NCI-H2196 (cell line): ENCODE results near the gene CAPRIN1.

Experiments used
- DNase-seq: peaks from one replicate; lab custom pipeline; 2025; ENCODE audit not compliant: unreplicated experiment; lab: John Stamatoyannopoulos, UW

Gene CAPRIN1, protein sequence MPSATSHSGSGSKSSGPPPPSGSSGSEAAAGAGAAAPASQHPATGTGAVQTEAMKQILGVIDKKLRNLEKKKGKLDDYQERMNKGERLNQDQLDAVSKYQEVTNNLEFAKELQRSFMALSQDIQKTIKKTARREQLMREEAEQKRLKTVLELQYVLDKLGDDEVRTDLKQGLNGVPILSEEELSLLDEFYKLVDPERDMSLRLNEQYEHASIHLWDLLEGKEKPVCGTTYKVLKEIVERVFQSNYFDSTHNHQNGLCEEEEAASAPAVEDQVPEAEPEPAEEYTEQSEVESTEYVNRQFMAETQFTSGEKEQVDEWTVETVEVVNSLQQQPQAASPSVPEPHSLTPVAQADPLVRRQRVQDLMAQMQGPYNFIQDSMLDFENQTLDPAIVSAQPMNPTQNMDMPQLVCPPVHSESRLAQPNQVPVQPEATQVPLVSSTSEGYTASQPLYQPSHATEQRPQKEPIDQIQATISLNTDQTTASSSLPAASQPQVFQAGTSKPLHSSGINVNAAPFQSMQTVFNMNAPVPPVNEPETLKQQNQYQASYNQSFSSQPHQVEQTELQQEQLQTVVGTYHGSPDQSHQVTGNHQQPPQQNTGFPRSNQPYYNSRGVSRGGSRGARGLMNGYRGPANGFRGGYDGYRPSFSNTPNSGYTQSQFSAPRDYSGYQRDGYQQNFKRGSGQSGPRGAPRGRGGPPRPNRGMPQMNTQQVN

DNA sequence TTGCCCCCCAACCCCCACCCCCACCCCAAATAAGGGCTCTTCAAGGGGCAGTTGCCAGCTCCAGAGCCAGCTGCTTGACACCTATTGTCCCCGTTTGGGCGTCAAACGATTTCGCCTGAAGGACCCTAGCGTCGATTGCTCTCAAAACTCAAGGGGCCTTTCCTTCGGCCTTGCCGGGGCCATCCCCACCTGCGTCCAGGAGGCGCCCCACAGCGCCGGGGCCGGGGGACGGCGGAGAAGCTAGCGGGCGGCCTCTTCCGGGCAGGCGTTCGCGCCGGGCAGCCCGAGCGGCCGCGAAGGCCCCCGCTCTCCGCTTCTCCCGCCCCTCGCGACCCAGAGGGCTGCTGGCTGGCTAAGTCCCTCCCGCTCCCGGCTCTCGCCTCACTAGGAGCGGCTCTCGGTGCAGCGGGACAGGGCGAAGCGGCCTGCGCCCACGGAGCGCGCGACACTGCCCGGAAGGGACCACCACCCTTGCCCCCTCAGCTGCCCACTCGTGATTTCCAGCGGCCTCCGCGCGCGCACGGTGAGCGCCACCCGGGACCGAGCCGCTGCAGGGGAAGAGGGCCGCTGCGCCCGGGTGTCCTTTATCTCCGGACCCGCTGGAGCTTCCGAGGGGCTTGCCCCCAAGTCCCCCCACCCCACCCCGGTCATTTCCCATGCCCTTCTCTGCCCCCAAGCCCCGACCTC, at the start of gene CAPRIN1:
TSS of gene CAPRIN1 (plus strand) at position 383 of the 687 bp plus-strand sequence. CDS start 690 bp downstream, outside the sequence.
- peak; percentile 86 for DNase-seq

DNA sequence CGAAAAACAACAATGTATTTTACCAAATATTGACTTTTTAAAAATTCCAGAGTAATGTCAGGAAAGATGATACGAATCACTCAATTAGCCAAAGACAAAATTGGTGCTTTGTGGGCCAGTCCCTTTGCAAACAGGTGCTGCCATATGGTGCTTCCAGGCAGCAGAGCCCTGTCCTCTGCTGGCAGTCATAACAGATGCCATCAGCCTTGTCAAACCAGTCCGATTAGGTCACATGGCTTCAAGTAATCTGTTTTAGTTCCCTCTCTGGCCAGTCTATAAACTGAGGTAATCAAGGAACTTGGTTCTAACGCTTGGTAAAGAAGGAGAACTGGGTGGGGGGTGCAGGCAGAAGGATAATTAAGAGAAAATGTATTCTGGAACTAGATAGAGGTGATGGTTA, 49.1 kb upstream of the CAPRIN1 start:
- DNase-seq = no peak

DNA sequence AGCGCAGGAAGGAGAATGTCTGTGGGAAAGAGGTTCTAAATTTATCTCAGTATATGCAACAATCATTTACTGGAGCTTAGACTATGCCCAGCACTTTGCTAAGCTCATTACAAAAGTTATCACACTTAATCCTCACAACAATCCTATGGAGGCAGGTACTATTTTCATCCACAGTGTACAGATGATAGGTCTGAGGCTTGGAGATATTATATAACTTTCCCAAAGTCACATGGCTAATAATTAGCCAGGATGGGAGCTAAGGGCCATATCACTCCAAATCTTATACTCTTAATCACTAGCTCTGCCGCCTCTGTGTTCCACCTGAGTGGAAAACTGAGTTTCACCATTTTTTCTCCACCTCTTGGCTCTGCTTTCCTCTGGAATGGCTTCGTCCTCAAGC, 47.3 kb upstream of the CAPRIN1 start:
- no peak for DNase-seq

DNA sequence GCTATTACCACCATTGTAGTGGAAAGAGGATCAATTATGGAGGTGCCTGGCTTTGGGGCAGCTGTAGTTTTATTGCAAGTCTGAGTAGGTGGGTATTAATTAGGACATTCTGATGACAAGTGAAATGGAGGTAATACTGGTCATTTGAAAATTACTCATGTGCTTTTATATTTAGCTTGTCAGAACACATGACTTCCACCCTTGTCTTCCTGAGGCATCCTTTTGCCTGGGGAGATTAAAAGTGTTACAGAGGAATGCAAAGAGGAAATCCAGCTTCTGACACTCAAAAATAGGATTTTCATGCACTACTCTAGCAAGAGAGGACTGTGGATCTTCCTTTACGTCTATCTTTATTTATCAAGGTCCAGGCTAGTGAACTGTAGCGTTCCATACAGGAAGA, 44.7 kb upstream of the CAPRIN1 start:
- DNase-seq = no peak

DNA sequence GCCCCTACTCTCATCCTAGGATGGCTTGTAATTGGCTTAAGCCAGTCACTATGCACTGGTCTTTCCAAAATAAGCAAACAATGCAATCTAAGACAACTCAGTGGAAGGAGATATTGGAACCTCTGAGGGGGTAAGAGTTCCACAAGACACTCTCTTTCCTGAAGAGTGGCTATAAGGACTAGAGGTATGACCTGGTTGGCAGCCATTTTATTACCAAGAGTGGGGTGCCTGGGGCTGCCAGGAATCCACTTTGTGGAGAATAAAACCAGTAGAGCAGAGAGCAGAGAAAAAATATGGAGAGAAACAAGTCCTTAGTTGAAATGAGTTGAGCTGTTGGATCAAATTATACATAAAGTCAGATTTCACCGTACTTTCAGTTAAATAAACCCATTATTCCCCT, 38.8 kb upstream of the CAPRIN1 start:
- DNase-seq = no peak

DNA sequence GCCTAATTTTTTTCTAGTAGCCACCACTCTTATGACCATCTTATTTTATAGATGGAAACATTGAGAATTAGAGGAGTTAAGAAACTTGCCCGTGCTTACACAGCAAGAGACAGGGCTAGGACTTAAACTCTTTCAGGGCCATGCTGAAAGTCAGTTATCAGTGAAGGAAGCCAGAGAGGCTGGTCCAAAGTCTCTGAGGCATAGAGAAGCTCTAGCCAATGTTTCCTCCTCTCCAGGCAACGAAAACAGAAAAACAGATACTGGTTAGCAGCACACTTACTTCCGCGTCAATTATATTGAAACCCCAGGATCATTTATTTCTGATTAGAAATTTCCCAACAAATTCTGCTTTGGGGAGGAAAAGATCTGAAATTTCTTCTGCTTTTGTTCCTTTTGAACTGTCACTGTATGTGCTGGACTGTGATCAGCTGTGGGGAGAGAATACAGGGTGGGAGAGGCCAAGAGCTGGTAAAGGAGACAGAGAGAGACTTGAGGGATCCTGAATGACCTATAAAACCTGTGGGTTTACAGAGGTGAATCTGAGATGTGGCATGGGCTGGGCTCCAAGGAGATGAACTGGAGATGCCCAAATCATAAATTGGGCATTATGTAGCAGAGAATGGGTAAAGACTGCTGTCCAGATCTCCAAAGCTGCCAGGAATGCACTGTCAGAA, 37.5 kb upstream of the CAPRIN1 start:
- DNase-seq = no peak

DNA sequence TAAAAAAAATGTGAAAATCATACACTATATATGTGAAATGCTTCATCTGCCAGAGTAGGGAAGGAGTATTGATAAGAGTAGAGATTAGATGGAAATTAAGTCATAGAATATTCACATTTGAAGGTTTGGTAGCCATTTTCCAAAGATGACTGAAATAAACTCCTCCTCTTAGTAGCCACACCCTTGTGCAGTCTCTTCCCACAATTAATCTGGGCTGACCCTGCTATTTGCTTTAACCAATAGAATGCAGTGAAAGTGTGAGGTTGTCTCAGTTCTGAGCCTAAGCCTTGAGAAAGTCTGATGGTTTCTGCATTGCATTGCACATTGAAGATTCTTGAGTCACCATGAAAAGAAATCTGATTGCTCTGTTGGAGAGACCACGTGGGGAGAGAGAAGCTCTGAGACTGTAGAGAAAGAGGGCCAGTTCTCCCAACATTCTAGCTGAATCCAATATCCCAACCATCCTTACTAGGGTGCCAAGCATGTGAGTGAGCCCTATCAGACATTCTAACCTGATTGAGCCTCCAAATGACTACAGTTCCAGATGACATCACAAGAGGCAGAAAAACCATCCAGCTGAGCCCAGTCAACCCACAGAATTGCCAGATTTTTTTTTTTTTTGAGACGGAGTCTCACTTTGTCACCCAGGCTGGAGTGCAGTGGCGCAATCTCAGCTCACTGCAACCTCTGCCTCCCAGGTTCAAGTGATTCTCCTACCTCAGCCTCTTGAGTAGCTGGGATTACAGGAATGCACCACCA, 29.4 kb upstream of the CAPRIN1 start:
- no peak for DNase-seq

DNA sequence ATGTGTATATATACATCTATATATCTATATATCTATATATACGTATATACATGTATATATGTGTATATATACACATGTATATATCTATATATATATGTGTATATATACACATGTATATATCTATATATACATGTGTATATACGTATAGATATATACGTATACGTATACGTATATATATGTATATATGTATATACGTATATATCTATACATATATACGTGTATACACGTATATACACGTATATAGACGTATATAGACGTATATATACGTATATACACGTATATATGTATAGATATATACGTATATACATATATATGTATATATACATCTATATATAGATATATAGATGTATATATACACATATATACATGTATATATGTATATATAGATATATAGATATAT, 25.1 kb upstream of the CAPRIN1 start:
- no peak for DNase-seq

DNA sequence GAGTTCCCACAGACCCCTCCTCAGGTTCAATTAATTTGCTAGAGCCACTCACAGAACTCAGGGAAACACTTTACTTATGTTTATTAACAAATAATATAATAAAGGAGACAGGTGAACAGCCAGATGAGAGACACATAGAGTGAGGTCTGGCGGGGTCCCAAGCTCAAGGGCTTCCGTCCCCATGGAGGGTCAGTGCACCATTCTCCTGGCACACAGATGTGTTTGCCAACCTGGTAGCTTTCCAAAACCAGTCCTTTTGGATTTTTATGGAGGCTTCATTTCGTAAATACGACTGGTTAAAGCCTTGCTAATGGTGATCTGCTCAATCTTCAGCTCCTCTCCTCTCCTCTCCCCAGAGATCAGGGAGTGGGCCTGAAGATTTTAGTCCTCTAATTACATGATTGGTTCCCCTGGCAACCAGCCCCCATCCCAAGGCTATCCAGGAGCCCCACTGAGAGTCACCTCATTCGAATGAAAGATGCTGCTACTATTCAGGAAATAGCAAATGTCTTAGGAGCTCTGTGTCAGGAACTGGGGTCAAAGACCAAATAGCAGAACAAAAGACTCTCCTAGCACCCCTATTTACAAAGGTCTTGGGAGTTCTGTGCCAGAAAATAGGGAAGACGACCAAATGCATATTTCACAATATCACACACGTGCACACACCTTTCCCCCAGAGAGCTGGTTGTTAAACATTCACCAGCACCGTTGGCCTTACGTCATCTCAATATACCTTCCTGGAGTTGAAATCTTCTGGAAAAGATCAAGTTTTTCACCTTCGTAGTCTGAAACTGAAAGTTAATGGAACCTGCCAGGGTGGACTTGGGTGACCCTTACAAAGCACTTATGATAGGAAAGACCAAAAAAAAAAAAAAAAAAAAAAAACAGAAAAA, 23.8 kb upstream of the CAPRIN1 start:
- peak; percentile 44 for DNase-seq

DNA sequence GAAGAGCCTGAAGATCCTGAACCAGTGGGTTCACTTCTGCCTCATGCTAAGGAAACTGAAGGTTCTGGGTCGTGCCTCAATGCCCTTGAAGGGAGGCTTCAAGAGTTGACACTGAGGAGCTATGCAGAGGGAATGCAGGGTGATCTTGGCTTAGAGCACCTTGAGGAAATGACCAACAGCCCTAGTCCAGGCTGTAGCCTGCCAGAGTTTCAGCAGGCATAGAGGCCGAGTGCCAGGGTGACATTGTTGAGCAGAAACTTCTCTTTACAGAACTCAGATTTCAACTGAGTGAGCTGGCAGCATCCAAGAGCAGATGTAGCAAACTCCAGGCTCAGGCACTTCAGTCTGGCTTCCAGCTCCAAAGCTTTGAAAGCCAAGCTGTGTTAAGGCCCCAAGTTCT, 23.1 kb upstream of the CAPRIN1 start:
- peak; percentile 16 for DNase-seq

DNA sequence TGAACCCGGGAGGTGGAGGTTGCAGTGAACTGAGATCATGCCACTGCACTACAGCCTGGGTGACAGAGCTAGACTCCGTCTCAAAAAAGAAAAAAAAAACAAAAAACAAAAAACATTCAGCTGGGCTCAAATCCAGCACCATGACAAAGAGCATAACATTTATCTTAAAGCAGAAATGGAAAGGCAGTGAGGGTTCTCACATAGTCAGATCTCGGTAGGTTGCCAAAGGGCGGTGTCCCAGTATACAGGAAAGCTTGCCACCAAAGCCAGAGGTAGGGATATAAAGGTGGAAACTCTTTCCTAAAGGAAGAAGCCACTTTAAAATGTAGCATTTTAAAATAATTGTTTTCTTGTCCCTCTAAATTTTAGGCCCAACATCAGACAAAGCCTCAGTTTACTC, 22.4 kb upstream of the CAPRIN1 start:
- DNase-seq = no peak

DNA sequence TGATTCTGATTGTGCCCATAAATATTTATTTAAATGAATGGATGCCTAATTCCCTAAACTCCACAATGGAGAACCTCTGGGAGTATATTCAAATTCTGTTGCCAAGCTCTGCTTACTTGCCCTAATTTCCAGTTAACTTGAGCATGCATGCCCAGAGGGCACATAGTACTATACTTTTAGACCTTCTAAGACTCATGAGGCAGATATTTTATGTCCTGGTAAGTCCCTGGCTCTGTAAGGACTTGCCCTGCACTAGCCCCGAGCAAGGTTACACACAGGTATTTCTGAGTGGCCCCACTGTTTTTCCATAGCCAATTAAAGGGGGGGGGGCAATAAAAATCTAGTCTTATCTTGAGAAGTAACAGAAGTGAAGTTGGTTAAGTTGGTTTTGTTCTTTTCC, 21.1 kb upstream of the CAPRIN1 start:
- no peak for DNase-seq

DNA sequence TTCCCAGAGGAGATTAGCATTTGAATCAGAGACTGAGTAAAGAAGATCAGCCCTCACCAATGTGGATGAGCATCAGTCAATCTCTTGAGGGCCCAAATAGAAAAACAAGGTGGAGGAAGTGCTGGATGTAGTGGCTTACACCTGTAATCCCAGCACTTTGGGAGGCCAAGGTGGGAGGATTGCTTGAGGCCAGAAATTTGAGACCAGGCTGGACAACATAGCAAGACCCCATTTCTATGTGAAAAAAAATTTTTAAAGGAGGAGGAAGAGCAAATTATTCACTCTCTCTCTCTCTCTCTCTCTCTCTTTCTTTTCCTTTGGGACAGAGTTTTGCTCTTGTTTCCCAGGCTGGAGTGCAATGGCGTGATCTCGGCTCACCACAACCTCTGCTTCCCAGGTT, 18.1 kb upstream of the CAPRIN1 start:
- no peak for DNase-seq

DNA sequence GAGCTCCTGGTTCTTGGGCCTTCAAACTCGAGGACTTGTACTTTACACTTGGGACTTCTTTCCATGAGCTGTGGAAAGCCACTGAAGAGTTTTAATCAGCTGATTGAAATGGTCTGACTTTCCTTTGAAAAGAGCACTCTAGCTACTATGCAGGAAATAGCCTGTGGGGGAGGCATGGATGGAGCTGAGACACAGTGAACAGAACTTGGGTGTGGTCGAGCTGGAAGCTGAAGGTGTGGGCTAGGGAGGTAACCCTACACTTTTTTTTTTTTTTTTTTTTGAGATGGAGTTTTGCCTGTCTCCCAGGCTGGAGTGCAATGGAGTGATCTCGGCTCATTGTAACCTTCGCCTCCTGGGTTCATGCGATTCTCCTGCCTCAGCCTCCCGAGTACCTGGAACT, 17.5 kb upstream of the CAPRIN1 start:
- DNase-seq = no peak

DNA sequence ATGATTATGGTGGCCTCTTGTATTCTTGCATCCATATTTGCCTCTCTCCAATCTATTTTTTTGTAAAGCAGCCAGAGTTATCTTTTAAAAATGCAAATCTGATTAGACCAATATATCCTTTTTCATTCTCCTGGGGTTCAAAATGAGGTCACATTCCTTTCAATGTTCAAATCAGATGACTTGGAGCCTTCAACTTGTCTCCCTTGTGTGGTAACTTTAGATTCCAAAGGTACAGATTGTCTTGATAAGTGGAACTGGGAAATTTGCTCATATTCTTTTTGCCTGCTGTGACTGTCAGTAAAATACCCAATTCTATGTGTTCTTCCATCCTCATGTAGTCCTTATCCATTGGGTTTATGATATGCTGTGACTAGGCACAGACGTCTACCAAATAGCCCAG, 15.1 kb upstream of the CAPRIN1 start:
- DNase-seq = no peak

DNA sequence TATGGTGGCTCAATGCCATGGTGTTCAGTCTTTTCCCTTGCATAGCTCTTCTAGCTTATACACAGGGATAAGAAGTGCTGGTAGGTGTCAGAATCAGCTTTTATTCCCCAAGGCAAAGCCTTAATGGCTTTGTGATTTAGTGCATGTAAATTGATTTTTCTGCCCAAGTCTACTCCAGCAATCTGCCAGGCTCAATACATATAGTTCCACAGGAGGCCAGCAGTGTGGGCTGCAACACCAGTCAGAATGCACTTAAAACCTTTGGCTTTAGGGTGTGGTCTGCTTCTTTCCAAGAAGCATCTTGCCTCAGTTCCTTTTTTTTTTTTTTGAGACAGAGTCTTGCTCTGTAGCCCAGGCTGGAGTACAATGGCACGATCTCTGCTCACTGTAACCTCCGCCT, 14.5 kb upstream of the CAPRIN1 start:
- no peak for DNase-seq

DNA sequence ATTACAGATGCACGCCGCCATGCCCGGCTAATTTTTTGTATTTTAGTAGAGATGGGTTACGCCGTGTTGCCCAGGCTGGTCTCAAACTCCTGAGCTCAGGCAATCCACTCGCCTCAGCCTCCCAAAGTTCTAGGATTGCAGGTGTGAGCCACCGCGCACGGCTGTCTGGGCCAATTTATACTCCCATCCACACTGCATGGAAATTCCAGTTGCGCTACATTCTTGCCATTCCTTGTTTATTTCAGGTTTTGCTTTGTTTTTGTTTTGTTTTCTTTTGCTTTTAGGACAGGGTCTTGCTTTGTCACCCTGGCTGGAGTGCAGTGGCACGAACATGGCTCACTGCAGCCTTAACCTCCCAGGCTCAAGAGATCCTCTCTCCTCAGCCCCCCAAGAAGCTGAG, 11.0 kb upstream of the CAPRIN1 start:
- DNase-seq = no peak

DNA sequence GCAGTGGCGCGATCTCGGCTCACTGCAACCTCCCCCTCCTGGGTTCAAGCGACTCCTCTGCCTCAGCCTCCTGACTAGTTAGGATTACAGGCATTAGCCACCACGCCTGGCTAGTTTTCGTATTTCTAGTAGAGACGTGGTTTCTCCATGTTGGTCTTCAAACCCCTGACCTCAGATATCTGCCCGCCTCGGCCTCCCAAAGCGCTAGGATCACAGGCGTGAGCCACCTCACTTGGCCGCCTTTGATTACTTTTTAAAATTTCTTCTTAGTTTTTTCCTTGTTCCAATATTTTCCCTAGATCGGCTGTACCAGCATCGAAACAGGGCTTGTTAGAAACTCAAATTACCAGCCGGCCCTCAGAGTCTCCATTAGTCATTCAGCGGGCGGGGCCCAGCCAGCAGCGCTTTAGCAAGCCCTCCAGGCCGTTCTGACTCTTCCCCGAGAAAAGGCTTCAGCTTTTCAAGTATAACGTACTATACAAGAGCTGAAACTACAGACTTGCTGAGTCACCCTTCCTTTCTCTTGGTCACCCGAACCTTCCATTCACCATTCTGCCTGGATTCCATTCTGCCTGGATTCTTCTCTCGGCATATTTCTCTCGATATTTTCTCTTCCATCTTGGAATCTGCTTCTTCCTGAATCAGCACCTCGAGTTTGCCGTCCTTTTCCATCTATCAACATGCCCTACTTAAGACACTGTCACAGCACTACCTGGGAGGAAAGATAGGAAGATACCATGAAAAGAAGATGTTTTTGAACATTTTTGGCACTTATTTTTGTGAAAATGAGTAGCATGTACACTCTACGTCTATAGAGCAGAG, 6.7 kb upstream of the CAPRIN1 start:
- no peak for DNase-seq

DNA sequence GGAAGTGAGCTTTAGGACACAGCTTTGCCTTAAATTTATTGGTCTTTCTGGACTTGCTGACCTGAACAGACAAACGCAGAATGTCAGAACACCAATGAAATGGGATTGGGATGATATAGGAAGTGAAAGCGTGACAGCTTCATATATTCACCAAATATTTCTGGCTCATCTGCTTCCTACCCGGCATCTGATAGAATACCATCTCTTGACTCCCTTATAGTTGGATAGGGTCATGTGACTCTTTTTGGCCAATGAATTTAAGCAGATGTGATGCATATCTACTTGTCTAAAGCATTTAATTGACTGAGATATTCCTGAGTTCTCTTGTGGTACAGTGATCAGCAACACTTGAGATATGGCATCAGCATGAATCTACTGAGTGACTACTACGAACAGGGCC, 2.5 kb upstream of the CAPRIN1 start:
- DNase-seq = no peak
